ENCODE measurements around the gene MTCH2.
"Not testable (repeated sequence)": the region's sequence is repeated elsewhere in the genome, so short reads cannot be mapped to it uniquely, and the experiment has no call there.

The MTCH2 gene

GRCh38 chr11:47642099-47642855 lies at the start of gene MTCH2:
Gene MTCH2, minus strand, starts transcription at chr11:47642559. Its CDS starts 94 bp downstream, at chr11:47642465.
- peak; percentile 96 for DNase-seq

- DNase-seq, result no peak
Observed at GRCh38 chr11:47691979-47692378, 49.6 kb upstream of the MTCH2 start.

GRCh38 chr11:47689480-47689879 lies 47.1 kb upstream of the MTCH2 start:
- no peak for DNase-seq

GRCh38 chr11:47688991-47689390 lies 46.6 kb upstream of the MTCH2 start:
- no peak for DNase-seq

DNA sequence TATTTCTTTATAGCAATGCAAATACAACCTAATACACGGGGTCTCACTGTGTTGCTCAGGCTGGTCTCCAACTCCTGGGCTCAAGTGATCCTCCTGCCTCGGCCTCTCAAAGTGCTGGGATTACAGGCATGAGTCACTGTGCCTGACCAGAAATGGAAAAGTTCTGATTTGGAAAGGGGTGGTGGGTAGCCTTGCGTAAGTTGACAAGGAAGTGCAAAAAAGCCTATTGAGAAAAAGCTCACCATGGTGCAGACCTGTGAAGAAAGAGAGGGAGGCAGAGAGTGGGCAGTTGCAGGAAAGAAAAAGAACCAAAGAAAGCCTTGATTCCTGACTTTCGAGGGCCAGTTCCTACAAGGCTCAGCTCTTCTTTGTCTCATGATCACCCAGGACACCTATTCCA lies 45.8 kb upstream of the MTCH2 start:
- DNase-seq, result no peak

GRCh38 chr11:47686704-47687103 lies 44.3 kb upstream of the MTCH2 start:
- not testable (repeated sequence) for DNase-seq

DNA sequence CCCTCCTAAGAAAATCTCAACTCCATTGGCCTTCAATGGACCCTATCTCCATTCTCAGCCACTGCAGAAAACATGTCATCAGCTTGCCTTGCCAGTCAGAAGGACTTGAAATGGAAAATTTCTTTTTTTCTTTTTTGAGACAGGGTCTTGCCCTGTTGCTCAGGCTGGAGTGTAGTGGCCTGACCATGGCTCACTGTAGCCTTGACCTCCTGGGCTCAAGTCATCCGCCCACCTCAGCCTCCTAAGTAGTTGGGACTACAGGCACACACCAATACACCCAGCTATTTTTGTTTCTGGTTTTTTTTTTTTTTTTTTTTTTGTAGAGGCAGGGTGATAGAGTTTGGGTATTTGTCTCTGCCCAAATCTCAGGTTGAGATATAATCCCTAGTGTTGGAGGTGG lies 43.8 kb upstream of the MTCH2 start:
- DNase-seq, result no peak

- no peak for DNase-seq
Observed at GRCh38 chr11:47675851-47676250, 33.5 kb upstream of the MTCH2 start.

- DNase-seq, result no peak
Observed at GRCh38 chr11:47672283-47672730, 29.9 kb upstream of the MTCH2 start.

DNA sequence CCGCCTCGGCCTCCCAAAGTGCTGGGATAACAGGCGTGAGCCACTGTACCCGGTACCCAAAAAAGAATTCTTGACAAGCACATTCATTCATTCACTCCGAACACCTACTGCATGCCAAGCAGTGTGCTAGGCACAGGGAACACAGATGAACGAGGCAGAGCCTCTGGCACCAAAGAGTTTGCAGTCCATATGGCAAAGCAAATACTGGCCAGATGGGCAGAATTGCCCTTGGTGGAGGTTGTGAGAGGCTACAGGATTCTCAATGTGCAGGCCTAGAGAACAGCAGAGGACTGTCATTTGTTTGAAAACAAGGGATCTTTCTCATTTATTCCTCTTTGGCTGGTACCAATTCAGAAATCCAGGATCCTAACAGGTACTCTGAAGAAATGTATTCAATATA lies 27.5 kb upstream of the MTCH2 start:
- no peak for DNase-seq

DNA sequence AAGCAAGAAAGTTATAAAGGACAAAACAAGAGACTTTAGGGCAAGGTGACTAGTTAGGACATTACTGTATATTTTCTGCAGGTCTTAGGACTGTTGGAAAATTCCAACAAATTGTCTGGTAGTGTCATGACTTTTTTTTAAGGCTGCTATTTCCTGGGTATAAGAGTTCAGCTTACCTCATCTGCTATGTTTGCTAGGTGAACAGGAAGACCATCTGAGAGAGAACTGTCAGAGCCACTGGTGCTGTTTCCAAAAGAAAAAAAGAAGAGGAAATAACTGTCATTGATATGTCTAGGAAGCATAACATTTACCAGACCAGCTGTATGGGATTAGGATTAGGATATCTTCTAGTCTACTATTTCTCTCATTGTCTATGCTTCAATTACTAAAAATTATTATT lies 26.3 kb upstream of the MTCH2 start:
- DNase-seq, result no peak

DNA sequence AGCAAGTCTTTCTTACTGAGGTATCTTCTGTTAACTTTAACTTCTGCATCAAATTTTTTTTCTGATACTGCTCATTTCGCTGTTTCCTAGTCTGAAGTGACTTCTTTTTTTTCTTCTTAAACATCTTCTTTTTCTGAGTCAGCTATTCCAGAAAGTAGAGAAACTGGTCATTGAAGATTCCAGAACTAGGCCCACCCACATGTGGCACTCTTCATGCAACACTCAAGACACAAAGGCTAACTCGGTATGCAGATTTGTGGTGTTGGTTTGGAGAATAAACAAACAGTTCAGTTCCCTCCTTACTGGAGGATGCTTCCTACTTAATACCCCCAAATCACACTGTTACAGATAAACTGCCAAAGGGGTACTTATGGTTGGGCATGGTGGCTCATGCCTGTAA lies 25.2 kb upstream of the MTCH2 start:
- DNase-seq, result no peak

GRCh38 chr11:47667135-47667534 lies 24.8 kb upstream of the MTCH2 start:
- no peak for DNase-seq

- not testable (repeated sequence) for DNase-seq
Observed at GRCh38 chr11:47664936-47665335, 22.6 kb upstream of the MTCH2 start.

GRCh38 chr11:47661245-47661644 lies 18.9 kb upstream of the MTCH2 start:
- DNase-seq, result no peak

DNA sequence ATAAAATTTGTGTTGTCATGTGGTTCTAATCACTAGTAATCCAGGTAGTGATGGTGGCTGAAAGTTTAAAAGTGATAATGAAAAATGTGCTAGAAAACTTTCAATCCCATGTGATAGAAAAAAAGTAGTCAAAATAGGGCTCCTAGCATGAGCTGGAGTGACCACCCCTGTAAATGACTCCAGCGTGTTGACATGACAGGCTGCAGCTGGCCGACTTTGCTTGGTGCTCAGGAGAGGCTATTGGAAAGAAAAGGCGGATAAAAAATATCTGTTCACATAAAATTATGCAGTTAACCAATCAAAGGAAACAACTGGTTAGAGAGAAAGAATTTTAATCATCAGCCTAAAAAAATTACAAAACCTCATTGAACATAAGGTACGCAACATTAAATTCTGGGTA lies 16.9 kb upstream of the MTCH2 start:
- no peak for DNase-seq

DNA sequence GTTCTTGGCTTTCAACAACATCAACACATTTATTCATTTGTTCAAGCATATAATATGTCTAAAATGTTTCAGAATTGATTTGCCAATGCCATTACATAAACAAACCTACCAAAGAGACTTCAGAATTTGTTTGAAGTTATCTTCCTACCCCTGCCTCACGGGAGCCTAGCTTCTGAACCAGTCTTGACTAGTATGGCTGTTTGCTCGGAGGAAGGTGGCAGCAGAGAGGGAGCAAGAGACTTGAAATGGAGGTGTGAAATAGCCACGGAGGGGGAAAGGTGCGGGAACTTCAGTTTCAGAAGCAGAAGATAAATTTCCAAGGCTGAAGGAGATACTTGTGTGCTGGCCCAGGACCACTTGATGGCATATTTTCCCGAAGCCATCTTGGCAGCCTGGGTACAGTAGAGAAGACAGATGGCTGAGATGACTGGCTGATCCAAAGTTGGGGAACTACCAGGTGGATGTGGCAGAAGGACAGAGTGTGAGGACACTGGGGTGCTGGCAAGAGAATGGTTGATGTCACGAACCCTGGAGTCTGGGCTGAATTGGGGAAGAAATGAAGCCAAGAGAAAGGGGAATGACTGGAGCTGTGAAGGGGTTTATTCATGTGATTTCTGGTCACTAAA lies 14.0 kb upstream of the MTCH2 start:
- DNase-seq, result no peak

DNA sequence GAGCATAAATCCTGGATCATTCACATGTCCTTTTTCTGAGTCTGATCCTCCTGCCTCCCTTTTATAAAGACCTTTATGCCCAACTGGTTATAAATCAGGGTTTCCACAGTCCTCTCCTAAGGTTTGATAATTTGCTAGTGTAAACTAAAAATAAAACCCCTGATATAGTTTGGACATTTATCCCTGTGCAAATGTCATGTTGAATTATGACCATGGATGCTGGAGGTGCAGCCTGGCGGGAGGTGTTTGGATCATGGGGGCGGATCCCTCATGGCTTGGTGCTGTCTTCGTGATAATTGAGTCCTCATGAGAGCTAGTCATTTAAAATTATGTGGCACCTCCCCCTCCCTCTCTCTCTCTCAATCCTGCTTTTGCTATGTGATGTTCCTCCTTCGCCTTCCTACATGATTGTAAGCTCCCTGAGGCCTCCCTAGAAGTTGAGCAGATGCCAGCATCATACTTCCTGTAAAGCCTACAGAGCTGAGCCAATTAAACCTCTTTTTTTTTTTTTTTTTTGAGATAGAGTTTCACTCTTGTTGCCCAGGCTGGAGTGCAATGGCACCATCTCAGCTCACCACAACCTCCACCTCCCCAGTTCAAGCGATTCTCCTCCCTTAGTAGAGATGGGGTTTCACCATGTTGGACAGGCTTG lies 9.6 kb upstream of the MTCH2 start:
- no peak for DNase-seq

DNA sequence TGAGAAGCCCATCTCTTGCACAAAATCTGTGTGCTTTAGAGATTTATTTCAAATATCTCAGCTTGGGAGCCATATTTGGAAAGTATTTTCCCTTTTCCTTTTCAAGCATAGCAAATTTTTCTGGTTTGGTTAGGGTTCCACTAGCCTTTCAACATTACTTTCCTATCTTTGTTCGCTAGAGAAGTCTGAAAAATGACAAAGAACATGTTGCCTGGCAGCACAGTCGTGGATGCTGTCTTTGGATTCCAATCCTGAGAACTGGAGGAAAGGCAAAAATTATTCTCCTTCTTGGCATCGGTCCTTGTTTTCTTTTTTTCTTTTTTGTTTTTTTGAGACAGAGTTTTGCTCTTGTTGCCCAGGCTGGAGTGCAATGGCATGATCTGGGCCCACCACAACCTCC lies 6.9 kb upstream of the MTCH2 start:
- DNase-seq, result no peak

DNA sequence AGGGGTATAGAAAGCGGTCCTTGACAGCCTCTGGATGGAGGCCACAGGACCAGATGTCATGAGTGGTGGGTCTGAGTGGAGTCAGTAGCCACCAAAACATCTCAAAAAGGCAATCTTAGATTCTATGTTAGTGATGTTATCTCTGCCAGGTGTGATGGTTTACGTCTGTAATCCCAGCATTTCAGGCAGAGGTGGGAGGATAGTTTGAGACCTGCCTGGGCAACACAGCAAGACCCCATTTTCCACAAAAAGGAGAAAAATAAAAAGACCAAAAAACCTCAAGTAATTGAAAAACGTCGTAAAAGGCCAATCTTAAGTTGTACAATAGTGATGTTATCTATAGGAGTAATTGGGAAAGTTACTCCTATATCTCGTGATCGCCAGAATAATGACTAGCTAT lies 3.7 kb upstream of the MTCH2 start:
- DNase-seq, result no peak

DNA sequence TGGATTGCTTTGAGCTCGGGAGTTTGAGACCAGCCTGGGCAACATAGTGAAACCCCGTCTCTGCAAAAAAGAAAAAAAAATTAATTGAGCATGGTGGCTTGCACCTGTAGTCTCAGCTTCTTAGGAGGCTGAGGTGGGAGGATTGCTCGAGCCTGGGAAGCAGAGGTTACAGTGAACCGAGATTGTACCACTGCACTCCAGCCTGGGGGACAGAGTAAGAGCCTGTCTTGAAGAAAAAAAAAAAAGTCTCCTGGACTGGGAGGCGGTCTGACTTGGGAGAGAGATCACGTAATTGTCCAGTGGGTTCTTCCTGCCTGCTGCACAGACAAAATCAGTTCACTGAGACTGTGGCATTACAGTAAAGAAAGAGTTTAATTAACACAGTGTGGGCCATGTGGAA lies 3.1 kb upstream of the MTCH2 start:
- DNase-seq, result no peak

GRCh38 chr11:47641600-47642098 lies 710 bp downstream of the MTCH2 start:
- no peak for DNase-seq

- DNase-seq, result not testable (repeated sequence)
Observed at GRCh38 chr11:47640506-47640905, 1.9 kb downstream of the MTCH2 start.

- not testable (repeated sequence) for DNase-seq
Observed at GRCh38 chr11:47636331-47636730, 6.0 kb downstream of the MTCH2 start.

Measured in CD4-positive, alpha-beta T cell treated with Interferon gamma for 1 hour (primary cell).